ENCODE measurements around the gene ATP8B4. TPM values are rescaled to one million over a fixed set of nuclear protein-coding genes. Genes with fewer than 3 reads are reported as not detected.

ATP8B4 gene
- total RNA-seq, 4 donors from 2014 or later: 5.2 to 24.3 (median 7.6) TPM

- no peak for TF ChIP-seq POLR2A (IDR thresholded peaks at IDR 0.05)
- no peak for TF ChIP-seq CTCF (IDR thresholded peaks at IDR 0.05)
- 80 to 87% methylated on average over 3 of the region's 3 CpGs for whole genome bisulfite sequencing, 2 donors
- no peak overlapping the region for H3K27ac ChIP-seq
- H3K36me3 ChIP-seq: no peaks in the 10 kb centered on the region
- intact Hi-C loops (cut with DNase I): no loop called here
- no peaks in the 10 kb centered on the region for H3K4me1 ChIP-seq
- no peaks in the 10 kb centered on the region for H3K9me3 ChIP-seq
- H3K4me3 ChIP-seq (replicated peaks in 1 of 3): no peak overlapping the region
- H3K27me3 ChIP-seq: no peaks in the 10 kb centered on the region
- DNase-seq: no peak
Observed at GRCh38 chr15:49888734-49889133, 230.3 kb downstream of the ATP8B4 start.

GRCh38 chr15:49888323-49888693 lies 230.7 kb downstream of the ATP8B4 start:
- no peak for DNase-seq
- intact Hi-C loops (cut with DNase I): no loop called here
- TF ChIP-seq CTCF (IDR thresholded peaks at IDR 0.05) (no peak), POLR2A (IDR thresholded peaks at IDR 0.05) (no peak)
- 85 to 88% methylated on average over 2 of the region's 2 CpGs for WGBS, 2 donors
- Histone ChIP-seq H3K9me3 (no peaks in the 10 kb centered on the region), H3K36me3 (no peaks in the 10 kb centered on the region), H3K27me3 (no peaks in the 10 kb centered on the region), H3K4me3 (replicated peaks in 1 of 3) (no peak overlapping the region), H3K4me1 (no peaks in the 10 kb centered on the region), H3K27ac (peak overlapping the region in 1 of 3 donors; percentile 38)

- no peaks in the 10 kb centered on the region for H3K4me1 ChIP-seq
- WGBS, 2 donors: 71 to 75% methylated on average over 7 of the region's 7 CpGs
- peak overlapping the region in 1 of 3 donors; percentile 38 for H3K27ac ChIP-seq
- H3K4me3 ChIP-seq (replicated peaks in 1 of 3): no peak overlapping the region
- TF ChIP-seq POLR2A (IDR thresholded peaks at IDR 0.05) (no peak), CTCF (IDR thresholded peaks at IDR 0.05) (no peak)
- intact Hi-C loops (cut with DNase I): no loop called here
- no peaks in the 10 kb centered on the region for H3K27me3 ChIP-seq
- no peaks in the 10 kb centered on the region for H3K9me3 ChIP-seq
- no peak for DNase-seq
- H3K36me3 ChIP-seq: no peaks in the 10 kb centered on the region
Observed at GRCh38 chr15:49887659-49888322, 231.2 kb downstream of the ATP8B4 start.

- DNase-seq: no peak
- TF ChIP-seq CTCF (IDR thresholded peaks at IDR 0.05) (no peak), POLR2A (IDR thresholded peaks at IDR 0.05) (no peak)
- WGBS, 2 donors: 93 to 94% methylated on average over 4 of the region's 4 CpGs
- Histone ChIP-seq H3K4me3 (replicated peaks in 1 of 3) (no peak overlapping the region), H3K27me3 (no peaks in the 10 kb centered on the region), H3K4me1 (no peaks in the 10 kb centered on the region), H3K27ac (no peak overlapping the region), H3K36me3 (no peaks in the 10 kb centered on the region), H3K9me3 (no peaks in the 10 kb centered on the region)
- intact Hi-C loops (cut with DNase I): no loop called here
Observed at GRCh38 chr15:49883121-49883520, 235.9 kb downstream of the ATP8B4 start.

- Histone ChIP-seq H3K4me1 (peaks cover 0 to 7% of the 10 kb centered on the region in 2 donors), H3K27me3 (no peaks in the 10 kb centered on the region), H3K27ac (no peak overlapping the region), H3K9me3 (no peaks in the 10 kb centered on the region), H3K4me3 (replicated peaks in 1 of 3) (no peak overlapping the region), H3K36me3 (no peaks in the 10 kb centered on the region)
- no peak for DNase-seq
- WGBS, 2 donors: 88 to 94% methylated on average over 5 of the region's 5 CpGs
- TF ChIP-seq POLR2A (IDR thresholded peaks at IDR 0.05) (no peak), CTCF (IDR thresholded peaks at IDR 0.05) (no peak)
- intact Hi-C loops (cut with DNase I): no loop called here
Observed at GRCh38 chr15:49881866-49882265, 237.2 kb downstream of the ATP8B4 start.

Data from thyroid gland (tissue), 4 donors.